KMS-11 (cell line): ENCODE results near the gene DSEL.

Experiments used
- H2AFZ ChIP-seq: fragments of 200-600 bp; sonication (generic); 2 replicates; pipeline ENCODE4 v1.6.1; 2016; ENCODE audit warnings: antibody characterized with exemption, mixed run types, low read depth
- H3K27ac ChIP-seq: fragments of 200-600 bp; sonication (generic); 2 replicates; pipeline ENCODE4 v1.6.1; 2016; ENCODE audit warnings: mild to moderate bottlenecking, mixed run types
- H3K27me3 ChIP-seq: fragments of 200-600 bp; sonication (generic); 2 replicates; pipeline ENCODE4 v1.6.1; 2017; ENCODE audit warnings: mild to moderate bottlenecking, low read depth, mixed run types, moderate library complexity; ENCODE audit not compliant: insufficient read depth
- H3K36me3 ChIP-seq: fragments of 200-600 bp; sonication (generic); 2 replicates; pipeline ENCODE4 v1.6.1; 2017; ENCODE audit warnings: mild to moderate bottlenecking, mixed run types; ENCODE audit not compliant: insufficient read depth
- H3K4me1 ChIP-seq: fragments of 200-600 bp; sonication (generic); 2 replicates; pipeline ENCODE4 v1.6.1; 2016; ENCODE audit warnings: mild to moderate bottlenecking, low read depth, mixed run types; ENCODE audit not compliant: poor library complexity, severe bottlenecking
- H3K4me2 ChIP-seq: fragments of 200-600 bp; sonication (generic); 2 replicates; pipeline ENCODE4 v1.7.0; 2016; ENCODE audit warnings: mild to moderate bottlenecking, mixed run types
- H3K4me3 ChIP-seq: fragments of 200-600 bp; sonication (generic); IDR thresholded peaks from 2 replicates; pipeline ENCODE4 v1.6.1; 2017; ENCODE audit warnings: low read depth, low read length, mixed read lengths; ENCODE audit not compliant: insufficient read depth
- H3K79me2 ChIP-seq: fragments of 200-600 bp; sonication (generic); 2 replicates; pipeline ENCODE4 v1.6.1; 2016; ENCODE audit warnings: low read depth, mixed run types; ENCODE audit not compliant: insufficient read depth
- H3K9ac ChIP-seq: fragments of 200-600 bp; sonication (generic); 2 replicates; pipeline ENCODE4 v1.6.1; 2016; ENCODE audit warnings: mild to moderate bottlenecking, mixed run types
- H4K20me1 ChIP-seq: fragments of 200-600 bp; sonication (generic); 2 replicates; pipeline ENCODE4 v1.6.1; 2016; ENCODE audit warnings: mild to moderate bottlenecking, mixed run types; ENCODE audit not compliant: insufficient read depth
- TF ChIP-seq, protein P1 (sequence below): fragments of 200-600 bp; sonication (generic); conservative IDR thresholded peaks from 2 replicates; pipeline ENCODE4 v1.6.1; 2017; ENCODE audit warnings: low read depth, mild to moderate bottlenecking, antibody characterized with exemption, low read length, moderate library complexity, mixed read lengths

DSEL gene

DNA sequence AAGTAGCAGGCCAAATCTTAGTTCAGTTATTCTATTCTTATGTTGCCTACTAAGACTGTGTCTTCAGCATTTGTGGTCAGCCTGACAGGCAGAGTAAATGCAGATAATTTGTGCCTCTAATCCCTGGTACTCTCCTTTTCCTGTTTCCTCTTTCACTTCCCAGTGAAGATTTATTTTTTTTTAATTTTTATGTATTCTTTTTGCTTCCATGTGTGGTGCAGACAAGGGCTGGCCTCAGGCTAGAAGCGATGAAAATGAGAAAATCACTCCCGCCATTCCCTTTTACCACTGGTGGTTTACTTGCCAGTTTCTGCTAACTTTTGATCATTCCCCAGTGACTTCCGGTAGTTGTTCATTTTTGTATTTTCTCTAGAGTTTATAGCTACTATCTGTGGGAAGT is 30.9 kb downstream of the DSEL start:
- Histone ChIP-seq H3K27ac (no peak overlapping the region), H3K4me3 (no peak overlapping the region), H4K20me1 (no peaks in the 10 kb centered on the region), H3K9ac (no peak overlapping the region), H3K4me1 (no peaks in the 10 kb centered on the region), H2AFZ (no peak overlapping the region), H3K27me3 (no peaks in the 10 kb centered on the region), H3K4me2 (no peak overlapping the region), H3K79me2 (no peaks in the 10 kb centered on the region), H3K36me3 (no peaks in the 10 kb centered on the region)
- TF ChIP-seq, protein P1, sequence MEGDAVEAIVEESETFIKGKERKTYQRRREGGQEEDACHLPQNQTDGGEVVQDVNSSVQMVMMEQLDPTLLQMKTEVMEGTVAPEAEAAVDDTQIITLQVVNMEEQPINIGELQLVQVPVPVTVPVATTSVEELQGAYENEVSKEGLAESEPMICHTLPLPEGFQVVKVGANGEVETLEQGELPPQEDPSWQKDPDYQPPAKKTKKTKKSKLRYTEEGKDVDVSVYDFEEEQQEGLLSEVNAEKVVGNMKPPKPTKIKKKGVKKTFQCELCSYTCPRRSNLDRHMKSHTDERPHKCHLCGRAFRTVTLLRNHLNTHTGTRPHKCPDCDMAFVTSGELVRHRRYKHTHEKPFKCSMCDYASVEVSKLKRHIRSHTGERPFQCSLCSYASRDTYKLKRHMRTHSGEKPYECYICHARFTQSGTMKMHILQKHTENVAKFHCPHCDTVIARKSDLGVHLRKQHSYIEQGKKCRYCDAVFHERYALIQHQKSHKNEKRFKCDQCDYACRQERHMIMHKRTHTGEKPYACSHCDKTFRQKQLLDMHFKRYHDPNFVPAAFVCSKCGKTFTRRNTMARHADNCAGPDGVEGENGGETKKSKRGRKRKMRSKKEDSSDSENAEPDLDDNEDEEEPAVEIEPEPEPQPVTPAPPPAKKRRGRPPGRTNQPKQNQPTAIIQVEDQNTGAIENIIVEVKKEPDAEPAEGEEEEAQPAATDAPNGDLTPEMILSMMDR: no peak

DNA sequence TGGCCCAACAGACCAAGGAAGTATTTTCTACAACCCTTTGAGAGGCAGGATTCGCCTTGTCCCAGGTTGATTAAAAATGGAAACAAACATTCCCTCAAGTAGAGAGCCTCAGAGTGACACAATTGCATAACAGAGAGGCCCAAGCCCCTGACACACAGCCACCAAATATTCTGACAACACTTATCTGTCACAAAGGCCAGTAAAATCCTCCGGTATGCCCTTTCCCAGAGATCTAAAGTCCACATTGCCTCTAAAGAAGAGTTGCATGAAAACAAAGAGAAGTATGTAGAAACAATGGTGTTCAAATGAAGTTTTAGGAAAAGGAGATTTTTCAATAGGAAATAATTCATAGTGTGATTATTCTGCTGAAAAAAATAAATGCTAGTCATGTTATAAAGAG is 32.1 kb downstream of the DSEL start:
- TF ChIP-seq, protein P1: no peak
- H3K36me3 ChIP-seq: no peaks in the 10 kb centered on the region
- H3K4me2 ChIP-seq: no peak overlapping the region
- H3K27ac ChIP-seq: no peak overlapping the region
- H3K27me3 ChIP-seq: no peaks in the 10 kb centered on the region
- no peak overlapping the region for H3K9ac ChIP-seq
- no peak overlapping the region for H2AFZ ChIP-seq
- no peaks in the 10 kb centered on the region for H3K79me2 ChIP-seq
- H3K4me3 ChIP-seq: no peak overlapping the region
- no peaks in the 10 kb centered on the region for H4K20me1 ChIP-seq
- no peaks in the 10 kb centered on the region for H3K4me1 ChIP-seq

DNA sequence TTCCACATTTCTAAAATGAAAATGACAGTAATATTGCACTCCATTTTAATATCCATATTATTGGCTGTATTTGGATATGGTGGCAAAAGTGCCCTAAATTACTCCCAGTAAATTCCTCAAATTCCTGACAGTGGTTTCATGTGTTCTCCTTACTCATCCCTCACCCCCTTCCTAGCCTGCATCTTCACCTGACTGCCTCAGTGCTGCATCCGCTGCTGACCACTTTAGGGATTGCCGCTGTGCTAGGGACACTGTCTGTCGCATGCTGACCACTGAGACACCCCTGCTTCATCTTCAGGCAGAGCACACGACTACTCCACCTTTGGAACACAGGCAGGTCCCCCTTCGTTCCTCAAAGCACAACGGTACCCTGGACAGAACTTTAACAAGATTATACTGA is 32.6 kb downstream of the DSEL start:
- H3K27me3 ChIP-seq: no peaks in the 10 kb centered on the region
- H3K9ac ChIP-seq: no peak overlapping the region
- H3K4me2 ChIP-seq: no peak overlapping the region
- H4K20me1 ChIP-seq: no peaks in the 10 kb centered on the region
- H3K4me1 ChIP-seq: no peaks in the 10 kb centered on the region
- H3K27ac ChIP-seq: no peak overlapping the region
- TF ChIP-seq, protein P1: no peak
- no peaks in the 10 kb centered on the region for H3K79me2 ChIP-seq
- H3K4me3 ChIP-seq: no peak overlapping the region
- no peak overlapping the region for H2AFZ ChIP-seq
- H3K36me3 ChIP-seq: no peaks in the 10 kb centered on the region

DNA sequence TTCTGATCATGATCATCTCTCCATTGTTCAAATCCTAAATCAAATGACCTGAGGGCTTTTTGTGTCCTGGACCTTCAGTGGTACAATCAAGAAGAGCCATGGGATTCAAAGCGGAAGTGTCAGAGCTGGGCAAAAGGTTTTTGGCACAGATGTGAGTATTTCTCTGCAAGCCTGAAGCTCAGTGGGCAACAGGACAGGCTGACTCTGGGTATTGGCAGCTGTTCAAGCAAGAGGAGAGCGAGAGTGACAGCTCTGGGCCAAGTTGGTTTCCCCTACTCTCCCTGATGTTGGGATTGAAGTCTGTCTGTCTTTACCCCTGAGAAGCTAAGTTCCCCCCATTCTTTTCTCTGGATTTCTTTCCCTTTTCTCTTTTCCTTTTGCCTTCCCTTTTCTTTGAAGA is 33.3 kb downstream of the DSEL start:
- Histone ChIP-seq H3K4me2 (no peak overlapping the region), H3K4me3 (no peak overlapping the region), H3K9ac (no peak overlapping the region), H3K27ac (no peak overlapping the region), H3K4me1 (no peaks in the 10 kb centered on the region), H3K36me3 (no peaks in the 10 kb centered on the region), H4K20me1 (no peaks in the 10 kb centered on the region), H3K79me2 (no peaks in the 10 kb centered on the region), H2AFZ (no peak overlapping the region), H3K27me3 (no peaks in the 10 kb centered on the region)
- TF ChIP-seq, protein P1: no peak

DNA sequence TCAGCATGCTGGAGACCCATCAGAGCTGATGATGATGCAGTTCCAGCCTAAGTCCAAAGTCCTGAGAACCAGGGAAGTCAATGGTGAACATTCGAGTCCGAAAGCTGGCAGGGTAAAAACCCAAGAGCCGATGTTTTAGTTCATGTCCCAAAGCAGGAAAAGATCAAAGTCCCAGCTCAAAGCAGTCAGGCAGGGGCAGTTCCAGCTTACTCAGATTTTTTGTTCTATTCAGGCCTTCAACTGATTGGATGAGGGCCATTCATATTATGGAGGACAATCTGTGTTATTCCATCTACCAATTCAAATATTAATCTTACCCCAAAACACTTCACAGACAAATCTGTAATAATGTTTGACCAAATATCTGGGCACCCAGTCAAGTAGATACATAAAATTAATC is 38.3 kb downstream of the DSEL start:
- H2AFZ ChIP-seq: no peak overlapping the region
- H3K4me3 ChIP-seq: no peak overlapping the region
- TF ChIP-seq, protein P1: no peak
- no peaks in the 10 kb centered on the region for H3K27me3 ChIP-seq
- no peak overlapping the region for H3K27ac ChIP-seq
- no peak overlapping the region for H3K4me2 ChIP-seq
- H3K36me3 ChIP-seq: no peaks in the 10 kb centered on the region
- H3K9ac ChIP-seq: no peak overlapping the region
- no peaks in the 10 kb centered on the region for H3K4me1 ChIP-seq
- no peaks in the 10 kb centered on the region for H4K20me1 ChIP-seq
- no peaks in the 10 kb centered on the region for H3K79me2 ChIP-seq
